A673 (cell line): ENCODE measurements around the gene WDR20.

Experiments
- EZH2 ChIP-seq: fragments of 200-600 bp; sonication (generic); IDR thresholded peaks from 2 replicates; pipeline ENCODE4 v1.6.1; 2017; ENCODE audit warnings: borderline replicate concordance, low read depth, mild to moderate bottlenecking, mixed read lengths, antibody characterized with exemption, low read length; ENCODE audit not compliant: poor library complexity, severe bottlenecking
- TF ChIP-seq, protein P1 (sequence below): fragments of 300-800, 200-600 bp; sonication (generic); conservative IDR thresholded peaks from 2 replicates; pipeline ENCODE4 v1.5.1; 2017; ENCODE audit warnings: low read depth, mild to moderate bottlenecking, antibody characterized with exemption, low read length, moderate library complexity, mixed read lengths

DNA sequence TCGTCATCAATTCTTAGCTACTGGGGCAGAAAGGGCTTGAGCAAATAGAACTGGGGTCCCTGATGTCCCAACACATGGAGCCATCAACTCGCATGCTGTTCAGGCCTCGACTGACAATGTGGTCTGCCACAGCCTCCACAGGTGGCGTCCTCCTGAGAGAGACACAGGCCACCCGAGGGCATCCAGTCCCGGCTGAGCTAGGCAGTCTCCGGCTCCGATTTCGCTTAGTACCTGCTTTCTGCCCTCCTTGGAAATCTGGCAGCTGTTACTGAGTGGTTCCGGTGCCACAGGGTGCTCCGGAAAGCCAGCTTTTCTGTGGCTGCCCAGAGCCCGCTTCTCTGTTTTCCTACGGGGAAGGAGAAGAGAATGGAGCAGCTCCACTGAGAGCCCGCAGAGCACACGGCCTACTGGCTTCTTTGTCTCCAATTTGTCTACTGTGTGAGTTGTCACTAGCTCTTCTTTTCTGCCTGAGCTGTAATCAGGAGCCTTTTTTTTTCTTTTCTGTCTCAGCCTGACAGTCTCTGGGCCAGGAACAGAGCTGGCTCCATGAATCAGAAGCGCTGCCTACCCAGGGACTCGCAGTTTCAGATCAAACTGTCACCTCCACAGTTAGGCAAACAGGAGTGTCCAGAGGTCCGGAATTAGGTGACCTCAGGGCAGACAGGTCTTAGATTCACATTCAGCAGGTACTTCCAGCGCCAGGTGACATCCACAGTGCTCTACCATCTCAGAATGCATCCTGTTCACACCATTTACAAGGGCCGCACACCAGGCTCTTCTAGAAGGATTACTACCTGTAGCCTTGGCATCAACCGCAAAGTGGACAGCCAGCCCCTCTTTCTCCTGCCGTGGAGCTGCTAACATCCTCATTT, 92.0 kb downstream of the WDR20 start:
- TF ChIP-seq EZH2: no peak
- TF ChIP-seq, protein P1, sequence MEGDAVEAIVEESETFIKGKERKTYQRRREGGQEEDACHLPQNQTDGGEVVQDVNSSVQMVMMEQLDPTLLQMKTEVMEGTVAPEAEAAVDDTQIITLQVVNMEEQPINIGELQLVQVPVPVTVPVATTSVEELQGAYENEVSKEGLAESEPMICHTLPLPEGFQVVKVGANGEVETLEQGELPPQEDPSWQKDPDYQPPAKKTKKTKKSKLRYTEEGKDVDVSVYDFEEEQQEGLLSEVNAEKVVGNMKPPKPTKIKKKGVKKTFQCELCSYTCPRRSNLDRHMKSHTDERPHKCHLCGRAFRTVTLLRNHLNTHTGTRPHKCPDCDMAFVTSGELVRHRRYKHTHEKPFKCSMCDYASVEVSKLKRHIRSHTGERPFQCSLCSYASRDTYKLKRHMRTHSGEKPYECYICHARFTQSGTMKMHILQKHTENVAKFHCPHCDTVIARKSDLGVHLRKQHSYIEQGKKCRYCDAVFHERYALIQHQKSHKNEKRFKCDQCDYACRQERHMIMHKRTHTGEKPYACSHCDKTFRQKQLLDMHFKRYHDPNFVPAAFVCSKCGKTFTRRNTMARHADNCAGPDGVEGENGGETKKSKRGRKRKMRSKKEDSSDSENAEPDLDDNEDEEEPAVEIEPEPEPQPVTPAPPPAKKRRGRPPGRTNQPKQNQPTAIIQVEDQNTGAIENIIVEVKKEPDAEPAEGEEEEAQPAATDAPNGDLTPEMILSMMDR: no peak
